Adrenal gland (tissue), 12 donors: ENCODE data around the gene LRCH4. TPM values are rescaled to one million over a fixed set of nuclear protein-coding genes. Genes with fewer than 3 reads are reported as not detected.

Experiments used
- DNase-seq, 7 donors: peaks; one replicate each; pipeline ENCODE4 v3.0.0-alpha.2; 2019 to 2020
- H3K27ac ChIP-seq, 5 donors: fragments of 200-600 bp; sonication (generic) in 4 of 5; 1 replicate in 3 of 5; 2 replicates in 2 of 5; pipeline versions ENCODE4 v1.5.1 to v1.8.0; 2016 to 2020; ENCODE audit warnings: mild to moderate bottlenecking in 1 of 5
- H3K27me3 ChIP-seq: fragments of 200-600 bp; 2 replicates; pipeline ENCODE4 v1.8.0; 2021
- H3K36me3 ChIP-seq, 2 donors: fragments of 200-600 bp; replicated peaks in 1 of 2; 1 replicate in 1 of 2; 2 replicates in 1 of 2; pipeline versions ENCODE4 v1.5.1 to v1.8.0; 2018 to 2022
- H3K4me1 ChIP-seq, 2 donors: fragments of 200-600 bp; replicated peaks in 1 of 2; 1 replicate in 1 of 2; 2 replicates in 1 of 2; pipeline versions ENCODE4 v1.5.1 to v1.8.0; 2018 to 2021
- H3K4me3 ChIP-seq, 4 donors: fragments of 200-600 bp; sonication (generic) in 3 of 4; one replicate each; pipeline ENCODE4 v1.5.1; 2016 to 2018
- H3K9me3 ChIP-seq, 3 donors: fragments of 200-600 bp; sonication (generic) in 1 of 3; replicated peaks in 1 of 3; 1 replicate in 2 of 3; 2 replicates in 1 of 3; pipeline versions ENCODE4 v1.5.1 to v1.8.0; 2016 to 2021
- CTCF ChIP-seq, 6 experiments: fragments of 450-650 bp in 4 of 6; fragments of 200-600 bp in 2 of 6; sonication (generic) in 1 of 6; IDR thresholded peaks; 1 replicate in 5 of 6; 2 replicates in 1 of 6; pipeline versions ENCODE4 v1.5.1 to v1.8.0; 2016 to 2021; ENCODE audit warnings: antibody characterized with exemption in 6 of 6, mild to moderate bottlenecking in 2 of 6, moderate library complexity in 1 of 6
- POLR2A ChIP-seq, 2 donors: fragments of 450-650 bp; IDR thresholded peaks; one replicate each; pipeline ENCODE4 v1.6.1; 2017; ENCODE audit warnings: antibody characterized with exemption in 2 of 2, mild to moderate bottlenecking in 2 of 2, moderate library complexity in 1 of 2
- WGBS, 4 donors: extraction: QIAGEN DNeasy Blood & Tissue Kit in 2 of 4; methylation state at CpG; one replicate each; pipeline versions ENCODE4 v1.1.5 to v1.1.7; 2013 to 2017; 5-methylcytosine and 5-hydroxymethylcytosine counted together
- intact Hi-C, 2 donors: fragments of 100-400 bp; cut with DNase I; formaldehyde crosslinking; loops; one replicate each; pipeline versions ENCODE4 v1.14.1 to v1.15.0; 2022 to 2023
- polyA plus RNA-seq, 3 donors: library from polyadenylated mRNA; stranded (reverse); fragments of 200-250 nt in 2 of 3; fragments of 350-450 nt in 1 of 3; fragmentation: Illumina TruSeq in 1 of 3; extraction: RNeasy Lipid Tissue Mini Kit (QIAGEN cat#74804) in 1 of 3; gene quantifications; one replicate each; pipeline ENCODE4 v1.2.3, GENCODE V29; 2013 to 2014
- total RNA-seq, 9 donors: library from RNA; depleted of rRNA in 4 of 9; stranded (reverse); fragments of >200 nt in 4 of 9; fragments of 120-200 nt in 1 of 9; fragmentation: NEBNext Ultra II Directional in 1 of 9; extraction: Animal tissue kit (Norgen Biotek cat#: 25700) in 1 of 9; gene quantifications; one replicate each; pipeline versions ENCODE4 v1.1.0 to v1.2.4, GENCODE V29; 2013 to 2023
- donor health status: healthy with polysubstance abuse.
- donor health status: Bipolar disorder and iron deficiency.
- donor health status: DM: yes; HTN: yes; CAD: no.
- donor health status: DM: no; HTN: no; CAD: no.
- donor health status: DM: no; HTN: no; CAD: no.
- donor health status: DM: yes; HTN: yes; CAD: no.

LRCH4 gene
- total and polyA plus RNA-seq, 12 donors, result 10.4 to 235 (median 59.8) TPM

GRCh38 chr7:100588438-100588837 lies 2.5 kb upstream of the LRCH4 start:
- Histone ChIP-seq H3K4me3 (no peak overlapping the region), H3K9me3 (no peaks in the 10 kb centered on the region), H3K27ac (no peak overlapping the region), H3K36me3 (no peaks in the 10 kb centered on the region), H3K27me3 (no peaks in the 10 kb centered on the region), H3K4me1 (peaks cover 10 to 16% of the 10 kb centered on the region in 2 donors)
- TF ChIP-seq POLR2A (IDR thresholded peaks at IDR 0.05), result no peak
- TF ChIP-seq CTCF (IDR thresholded peaks at IDR 0.05), result peak in 3 of 6 experiments; percentile 2 to 27 (median 23)
- 57 to 77% (median 76%) methylated on average over 1 of the region's 1 CpG for WGBS, 4 donors
- peak in 1 of 7 donors; percentile 16 for DNase-seq
- intact Hi-C loops, result no loop called here

- intact Hi-C loops, result no loop called here
- H3K9me3 ChIP-seq, result no peaks in the 10 kb centered on the region
- peak; percentile 99 to 100 (median 100) for DNase-seq
- TF ChIP-seq CTCF (IDR thresholded peaks at IDR 0.05) (no peak), POLR2A (IDR thresholded peaks at IDR 0.05) (peak in 1 of 2 donors; percentile 50)
- 0 to 2% (median 1%) methylated on average over 21 to 53 of the region's 53 CpGs for WGBS, 4 donors
- no peaks in the 10 kb centered on the region for H3K27me3 ChIP-seq
- peaks cover 21 to 30% of the 10 kb centered on the region in 2 donors for H3K4me1 ChIP-seq
- peak within 1 kb of the TSS; percentile 37 to 88 (median 76) for H3K4me3 ChIP-seq
- peak within 1 kb of the TSS; percentile 74 to 99 (median 93) for H3K27ac ChIP-seq
- peaks cover 0 to 8% of the 10 kb centered on the region in 2 donors for H3K36me3 ChIP-seq
Observed at GRCh38 chr7:100586266-100587025, 517 bp upstream of the LRCH4 start, which contains the start of gene FBXO24. TSS of gene FBXO24 (plus strand) at chr7:100586328. CDS start at chr7:100586626, 298 bp downstream.

- Histone ChIP-seq H3K4me3 (peak overlapping the region; percentile 26 to 88 (median 70)), H3K27ac (peak overlapping the region; percentile 68 to 99 (median 93)), H3K4me1 (peaks cover 21 to 30% of the 10 kb centered on the region in 2 donors), H3K27me3 (no peaks in the 10 kb centered on the region), H3K9me3 (no peaks in the 10 kb centered on the region), H3K36me3 (peaks cover 0 to 21% of the 10 kb centered on the region in 2 donors)
- intact Hi-C loops, result loop anchor here in 1 of 2 donors (5.0 kb wide), 1 partner anchor 92 kb away; no protein-coding TSS in a partner anchor
- peak; percentile 73 to 88 (median 83) for DNase-seq
- TF ChIP-seq CTCF (IDR thresholded peaks at IDR 0.05) (no peak), POLR2A (IDR thresholded peaks at IDR 0.05) (peak in 1 of 2 donors; percentile 56)
- 3 to 6% (median 4%) methylated on average over 18 to 20 of the region's 20 CpGs for WGBS, 4 donors
Observed at GRCh38 chr7:100584683-100585510, 1.0 kb downstream of the LRCH4 start.
